HG03095 (cell line): ENCODE results near the gene PIM1.

Experiments used
- ATAC-seq: cut with Tn5 transposase; IDR thresholded peaks from one replicate; pipeline ENCODE4 v1.9.1; 2021; ENCODE audit warnings: moderate library complexity; ENCODE audit not compliant: unreplicated experiment

PIM1 gene

DNA sequence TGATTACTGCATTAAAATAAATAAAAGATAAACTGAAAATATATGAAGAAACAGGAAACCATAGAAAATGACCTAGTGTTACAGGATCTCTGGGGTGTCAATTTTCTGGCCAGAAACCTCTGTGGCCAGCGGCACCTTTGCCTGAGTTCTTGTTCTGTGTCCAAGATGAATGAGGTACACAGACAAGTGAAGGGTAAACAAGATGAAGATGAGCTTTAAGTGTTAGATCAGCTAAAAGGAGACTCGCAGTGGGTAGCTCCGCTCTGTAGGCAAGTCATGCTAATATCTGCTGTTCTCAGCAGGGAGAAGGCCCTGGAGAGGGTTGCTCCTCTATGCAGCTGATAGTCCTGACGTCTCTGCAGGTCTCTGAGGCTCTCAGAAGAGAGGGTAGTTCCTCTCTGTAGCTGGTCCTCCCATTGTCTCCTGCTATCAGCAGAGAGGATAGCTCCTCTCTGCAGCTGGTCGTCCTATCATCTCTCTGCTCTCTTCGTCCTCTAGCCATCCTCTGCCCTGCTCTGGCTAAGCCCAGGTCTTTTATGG, 51.7 kb downstream of the PIM1 start:
- ATAC-seq: peak; percentile 4

DNA sequence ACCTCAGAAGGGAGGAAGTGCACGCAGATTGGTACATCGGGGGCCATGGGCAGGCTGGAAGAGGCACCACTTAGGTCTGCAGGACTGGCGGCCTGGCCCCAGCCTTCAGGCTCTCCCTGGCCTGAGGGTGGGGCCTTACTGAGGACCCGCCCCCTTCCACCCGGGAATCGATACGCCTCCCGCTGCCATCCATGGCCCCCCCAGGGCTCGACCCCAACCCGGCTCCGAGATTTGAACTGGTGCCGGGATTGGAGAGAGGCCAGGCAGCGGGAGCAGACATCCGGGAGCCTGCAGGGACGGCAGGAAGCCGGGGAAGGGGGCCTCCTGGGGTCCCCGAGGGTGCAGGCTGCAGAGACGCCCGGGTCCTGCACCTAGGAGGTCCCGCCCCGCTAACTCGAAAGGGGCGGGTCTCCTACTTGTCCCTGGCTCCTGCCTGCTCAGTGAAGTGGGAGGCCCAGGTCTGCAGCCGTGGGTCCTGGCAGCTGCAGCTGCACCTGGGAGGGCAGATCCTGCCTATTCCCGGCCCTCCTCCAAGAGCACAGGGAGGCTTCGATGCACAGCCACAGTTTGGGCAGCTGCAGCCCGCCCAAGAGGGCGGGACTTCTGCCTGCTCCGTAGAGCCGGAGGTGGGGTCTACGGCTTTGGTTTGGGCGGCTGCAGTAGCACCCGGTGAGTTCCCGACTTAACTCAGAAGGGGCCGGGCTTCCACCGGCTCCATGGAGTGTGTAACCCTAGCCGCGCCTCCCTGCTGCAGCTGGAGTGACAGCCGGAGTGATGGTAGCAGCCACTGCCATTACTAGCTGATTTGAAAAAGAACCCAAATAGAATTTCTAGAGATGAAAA, 52.4 kb downstream of the PIM1 start:
- ATAC-seq: peak; percentile 88

DNA sequence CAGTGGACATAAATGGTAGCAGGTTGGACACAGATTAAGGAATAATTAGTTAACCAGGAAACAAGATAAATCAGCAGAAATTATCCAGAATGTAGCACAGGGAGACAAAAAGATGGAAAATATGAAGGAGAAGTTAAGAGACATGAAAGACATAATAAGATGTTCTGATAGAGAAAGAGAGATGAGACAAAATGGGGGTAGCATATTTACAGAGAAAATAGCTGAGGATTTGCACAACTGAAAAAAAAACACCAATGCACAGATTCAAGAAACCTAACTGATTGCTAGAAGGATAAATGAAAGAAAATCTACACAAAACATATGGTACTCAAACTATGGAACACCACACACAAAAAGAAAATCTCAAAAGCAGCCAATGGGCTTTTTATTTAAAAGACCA, 53.0 kb downstream of the PIM1 start:
- no peak for ATAC-seq
